ENCODE data around the gene MLPH.

MLPH gene

DNA sequence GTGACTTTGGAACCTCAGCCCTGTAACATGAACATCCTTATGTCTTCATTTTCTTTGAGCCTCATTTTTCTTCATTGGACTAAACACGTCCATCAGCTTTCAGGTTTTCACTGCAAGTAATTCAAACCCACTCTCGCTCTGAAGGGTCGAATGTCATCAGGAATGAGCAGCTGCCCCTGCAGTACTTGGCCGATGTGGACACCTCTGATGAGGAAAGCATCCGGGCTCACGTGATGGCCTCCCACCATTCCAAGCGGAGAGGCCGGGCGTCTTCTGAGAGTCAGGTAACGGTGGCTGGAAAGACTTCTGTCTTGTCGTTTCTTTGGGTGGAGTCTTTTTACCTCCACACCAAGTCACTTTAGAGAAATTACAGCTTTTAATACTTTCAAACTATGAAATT, 40.2 kb downstream of the MLPH start:
- DNase-seq: no peak

DNA sequence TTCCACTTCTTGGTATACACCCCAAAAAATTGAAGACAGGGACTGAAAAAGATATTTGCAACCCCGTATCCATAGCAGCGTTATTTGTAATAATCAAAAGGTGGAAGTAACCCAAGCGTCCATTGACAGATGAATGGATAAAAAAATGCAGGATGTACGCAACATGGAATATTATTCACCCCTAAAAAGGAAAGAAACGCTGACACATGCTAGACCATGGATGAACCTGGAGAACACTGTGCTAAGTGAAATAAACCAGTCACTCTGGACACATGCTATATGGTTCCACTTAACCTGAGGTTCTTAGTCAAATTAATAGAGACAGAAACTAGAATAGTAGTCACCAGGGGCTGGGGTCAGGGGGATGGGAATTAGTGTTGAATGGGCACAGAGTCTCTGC, 40.7 kb downstream of the MLPH start:
- no peak for DNase-seq

DNA sequence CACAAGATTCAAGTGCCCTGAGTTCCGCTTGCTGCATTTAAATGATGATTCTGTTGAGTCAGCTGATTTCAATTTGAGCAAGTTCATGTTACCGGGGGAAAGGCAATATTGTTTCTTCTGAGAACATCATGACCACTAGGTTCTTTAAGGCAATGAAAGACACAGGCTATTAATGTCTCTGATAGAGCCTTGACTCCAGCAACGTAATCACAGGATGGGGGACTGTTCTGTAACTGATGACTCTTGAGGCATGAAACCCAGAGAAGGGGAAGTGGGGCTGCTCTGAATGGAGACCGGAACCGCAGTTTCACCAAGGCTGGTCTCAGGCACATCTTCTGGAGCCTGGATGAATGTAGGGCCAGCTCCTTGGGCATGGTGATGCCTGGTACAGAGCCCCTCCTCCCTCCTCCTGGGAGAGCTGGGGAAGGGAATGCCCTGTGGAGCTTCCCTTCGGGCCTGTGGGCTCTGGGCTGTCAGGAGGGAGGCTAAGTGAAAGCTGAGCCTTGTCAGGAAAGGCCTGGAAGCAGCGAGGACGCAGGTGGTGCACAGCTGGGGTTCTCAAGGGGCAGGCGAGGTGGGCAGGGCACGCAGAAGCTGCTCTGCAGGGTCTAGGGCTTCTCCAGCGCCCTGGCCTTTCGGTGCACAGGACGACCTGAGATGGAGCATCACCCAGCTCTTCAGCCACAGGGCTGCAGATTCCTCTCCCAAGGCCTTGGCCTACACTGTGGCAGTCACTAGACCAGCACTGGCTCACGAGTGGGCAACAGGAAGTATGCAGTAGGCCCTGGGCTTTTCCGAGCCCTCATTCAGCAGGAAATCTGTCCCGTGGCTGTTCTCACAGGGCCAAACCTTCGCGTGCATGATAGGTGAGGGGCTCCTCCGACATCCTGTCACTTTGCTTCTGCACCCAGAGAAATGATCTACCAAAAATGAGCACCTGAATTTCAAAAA, 42.7 kb downstream of the MLPH start:
- DNase-seq: no peak

DNA sequence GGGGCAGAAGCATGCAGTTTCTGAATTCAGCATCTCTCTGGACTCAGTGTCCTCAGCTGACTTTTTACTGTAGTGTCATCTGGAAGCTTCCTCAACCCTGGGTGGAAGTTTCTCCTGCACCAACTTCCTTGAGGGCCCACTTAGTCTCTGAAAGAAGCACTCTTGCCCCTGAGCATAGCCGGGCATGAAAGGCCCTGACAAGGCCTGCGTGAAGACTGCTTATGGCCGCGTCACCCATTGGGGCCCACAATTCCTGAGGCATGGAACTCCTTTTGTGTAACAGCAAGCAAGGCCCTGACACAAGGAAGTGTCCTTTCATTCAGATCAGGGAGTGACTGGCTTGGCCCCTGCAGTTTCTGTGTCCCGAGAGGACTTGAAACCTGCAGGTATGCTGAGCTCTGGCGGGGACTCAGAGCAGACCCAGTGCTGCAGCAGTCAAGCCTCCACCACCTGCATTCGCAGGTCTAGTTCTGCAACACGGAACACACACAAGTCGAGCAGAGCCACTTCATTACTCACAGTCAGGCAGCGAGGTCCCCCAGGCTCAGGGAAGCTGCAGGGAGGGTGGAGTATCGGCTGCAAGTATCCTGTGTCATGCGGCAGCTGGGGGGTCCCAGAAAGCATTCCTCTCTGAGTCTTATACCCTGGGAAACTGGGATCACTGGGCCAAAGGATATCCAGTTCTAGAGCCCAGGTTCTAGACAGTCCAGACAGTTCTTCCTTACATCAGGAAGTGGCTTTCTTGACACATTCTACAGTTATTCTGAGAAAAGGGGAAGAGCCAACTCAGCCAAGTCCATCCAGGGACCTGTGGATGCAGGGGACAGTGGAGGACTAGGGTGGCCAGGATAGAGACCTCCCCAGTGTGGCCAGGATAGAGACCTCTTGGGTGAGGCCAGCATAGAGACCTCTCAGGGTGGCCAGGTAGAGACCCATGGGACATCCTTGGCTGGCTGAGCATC, 43.7 kb downstream of the MLPH start:
- no peak for DNase-seq

DNA sequence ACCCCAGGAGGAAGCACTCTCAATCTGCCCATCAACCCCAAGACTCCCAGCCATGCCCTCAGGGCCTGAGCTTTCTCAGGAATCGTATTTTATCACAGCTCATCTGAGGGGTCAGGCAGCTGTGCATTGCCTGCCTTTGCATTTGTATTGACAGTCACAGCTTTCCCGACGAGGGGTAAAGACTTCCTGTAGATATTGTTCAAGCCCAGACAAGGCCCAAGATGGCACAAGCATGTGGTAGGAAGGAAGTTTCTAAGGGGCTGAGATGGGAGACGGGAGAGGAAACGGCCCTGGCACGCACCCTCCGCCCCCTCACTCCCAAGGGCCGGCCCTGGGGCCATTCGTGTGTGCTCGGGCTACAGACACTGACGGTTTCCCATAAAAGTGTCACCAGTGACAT, 45.1 kb downstream of the MLPH start:
- DNase-seq: no peak

DNA sequence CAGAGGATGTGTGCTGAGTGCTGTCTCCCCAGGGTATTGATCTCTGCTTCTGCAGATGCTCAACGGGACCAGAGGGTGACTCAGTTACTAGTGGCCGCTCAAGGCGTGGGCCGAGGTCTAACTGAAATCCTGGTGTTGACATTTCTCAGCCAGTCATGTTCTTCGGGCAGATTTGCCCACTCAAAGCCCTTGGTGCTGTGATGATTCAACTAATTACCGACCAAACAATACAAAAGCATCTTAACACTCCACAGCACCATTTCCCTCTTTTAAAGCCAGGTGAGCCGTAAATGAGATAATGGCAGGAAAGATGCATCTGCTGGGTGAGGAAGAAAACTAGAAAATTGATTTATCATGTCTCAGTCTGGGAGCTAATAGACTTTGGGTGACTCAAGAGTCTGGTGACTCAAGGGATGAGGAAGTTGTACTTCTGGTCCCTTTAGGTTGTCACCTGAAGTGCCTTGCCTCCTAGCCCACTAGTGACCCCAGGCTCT, 46.7 kb downstream of the MLPH start:
- DNase-seq: no peak

DNA sequence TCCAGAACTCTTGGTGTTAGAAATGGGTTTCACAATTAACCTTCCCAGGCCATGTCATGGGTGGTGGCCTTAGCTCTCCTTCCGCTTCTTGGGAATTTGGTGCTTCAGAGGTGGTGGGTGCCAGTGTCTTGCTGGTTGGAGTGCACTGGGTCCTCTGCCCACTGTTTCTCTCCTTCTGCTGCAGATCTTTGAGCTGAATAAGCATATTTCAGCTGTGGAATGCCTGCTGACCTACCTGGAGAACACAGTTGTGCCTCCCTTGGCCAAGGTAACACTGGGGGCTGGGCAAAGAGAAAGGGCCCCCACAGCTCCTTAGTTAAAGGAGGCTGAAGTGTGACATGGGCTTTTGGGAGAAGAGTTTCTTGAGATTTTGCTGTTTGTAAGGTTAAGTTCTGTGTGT, 47.3 kb downstream of the MLPH start:
- DNase-seq: no peak

DNA sequence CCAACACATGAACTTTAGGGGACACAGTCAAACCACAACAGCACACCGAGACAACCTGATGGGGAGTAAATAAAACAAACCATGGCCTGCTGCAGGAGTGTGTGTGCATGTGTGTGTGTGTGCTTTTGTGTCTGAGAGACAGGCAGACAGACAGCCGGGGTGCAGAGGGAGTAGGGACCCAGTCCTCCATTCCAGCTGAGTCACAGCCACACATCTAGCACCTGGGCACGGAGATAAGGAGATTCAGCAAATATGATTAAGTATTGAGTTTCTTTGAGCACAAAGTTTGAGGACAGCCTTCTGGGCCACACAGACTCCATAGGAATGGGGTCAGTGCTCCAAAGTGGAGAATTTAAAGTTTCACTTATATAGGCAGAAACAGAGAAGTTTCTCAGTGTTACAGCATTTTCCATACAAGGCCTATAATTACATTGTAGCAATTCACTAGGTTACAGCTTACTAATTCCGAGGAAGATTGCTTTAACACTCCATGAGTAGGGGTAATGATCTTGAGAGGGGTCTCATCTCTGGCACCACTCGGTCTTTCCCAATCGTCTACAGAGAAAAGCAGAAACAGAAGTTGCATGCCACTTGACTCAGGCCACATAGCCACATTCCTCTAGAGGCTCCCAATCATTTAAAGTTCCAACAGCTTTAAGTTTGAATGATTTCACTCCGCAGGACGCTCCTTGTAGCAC, 48.5 kb downstream of the MLPH start:
- no peak for DNase-seq

DNA sequence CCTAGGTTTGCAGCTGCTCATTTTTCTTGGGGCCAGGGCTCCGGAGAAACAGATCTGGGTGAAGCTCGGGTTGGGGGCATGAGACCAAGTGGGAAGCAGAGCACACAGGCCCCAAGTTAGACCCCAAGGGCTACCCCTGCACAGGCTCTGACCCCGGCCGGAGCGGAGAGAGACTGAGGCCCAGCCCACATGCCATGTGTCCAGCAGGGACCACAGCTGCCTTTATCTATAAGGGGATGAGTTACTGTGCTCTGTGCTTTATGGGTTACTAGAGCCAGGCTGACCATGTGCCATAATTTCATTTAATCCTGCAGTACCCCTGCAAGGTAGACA, 49.0 kb downstream of the MLPH start:
- DNase-seq: no peak

DNA sequence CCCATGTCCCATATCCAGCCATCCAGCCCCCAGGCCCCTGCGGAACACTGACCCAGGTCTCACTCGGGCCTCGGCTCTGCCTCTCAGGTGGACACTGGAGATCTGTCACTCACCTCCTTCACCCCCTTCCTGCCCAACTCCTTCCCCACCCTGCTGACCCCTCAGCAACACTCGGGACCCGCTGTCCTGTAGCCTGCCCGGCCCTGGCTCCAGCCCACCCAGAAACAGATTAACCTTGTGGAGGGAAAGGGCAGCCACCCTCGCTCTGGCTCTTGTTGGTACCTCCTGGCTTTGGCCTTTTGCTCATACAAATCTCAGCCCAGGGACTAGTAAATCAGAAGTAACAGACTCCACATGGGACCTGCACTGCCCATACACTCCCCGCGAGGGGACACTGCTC, 49.6 kb downstream of the MLPH start:
- no peak for DNase-seq

DNA sequence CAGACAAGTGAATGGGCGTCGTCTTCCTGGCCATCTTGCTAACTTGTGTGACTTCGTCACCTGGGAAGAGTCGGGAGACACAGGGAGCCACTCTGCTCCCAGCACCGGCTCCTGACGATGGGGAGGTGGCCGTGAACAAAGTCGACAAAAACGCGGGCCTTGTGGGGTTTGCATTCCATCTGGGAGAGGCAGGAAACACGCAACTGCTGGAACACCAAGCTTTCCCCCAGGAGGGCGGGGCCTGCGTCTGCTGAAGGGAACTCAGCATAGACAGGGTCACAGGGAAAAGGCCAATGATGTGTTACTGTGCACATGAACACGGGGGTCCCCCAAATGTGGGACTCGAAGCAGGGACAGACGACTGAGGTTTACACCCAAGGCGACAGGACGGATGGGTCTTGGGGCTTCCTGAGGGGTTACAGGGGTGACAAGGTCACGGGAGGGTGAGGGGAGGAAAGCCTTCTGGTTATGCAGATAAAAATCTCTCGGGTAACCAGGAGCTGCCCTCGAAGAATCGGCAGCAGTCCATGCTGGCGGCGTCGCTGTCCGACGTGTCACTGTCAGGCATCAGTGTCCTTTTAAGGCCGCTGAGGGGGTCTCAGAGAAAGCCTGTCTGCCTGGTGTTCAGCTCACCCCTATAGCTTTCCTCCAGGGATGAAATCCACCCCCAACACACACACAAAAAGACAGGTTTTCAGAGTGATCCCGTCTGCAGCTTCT, 51.1 kb downstream of the MLPH start:
- DNase-seq: no peak

DNA sequence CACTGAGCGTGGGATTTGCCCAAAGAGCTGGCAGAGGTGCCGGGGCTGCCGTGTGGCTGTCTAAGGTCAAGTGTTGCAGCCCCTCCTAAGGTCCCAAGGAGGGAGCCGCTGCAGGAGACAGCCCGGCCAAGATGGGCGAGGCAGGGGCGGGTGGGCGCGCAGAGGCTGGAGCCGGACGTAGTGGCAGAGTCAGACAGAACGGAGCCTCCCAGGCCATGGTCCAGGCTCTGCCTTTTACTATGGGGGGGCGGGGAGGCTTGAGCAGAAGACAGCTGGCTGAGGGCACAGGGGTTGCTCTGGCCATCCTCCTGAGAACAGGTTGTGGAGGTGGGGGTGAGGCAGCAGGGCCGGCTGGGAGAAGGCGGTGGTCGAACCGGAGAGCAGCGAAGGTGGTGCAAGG, 51.9 kb downstream of the MLPH start:
- DNase-seq: no peak

DNA sequence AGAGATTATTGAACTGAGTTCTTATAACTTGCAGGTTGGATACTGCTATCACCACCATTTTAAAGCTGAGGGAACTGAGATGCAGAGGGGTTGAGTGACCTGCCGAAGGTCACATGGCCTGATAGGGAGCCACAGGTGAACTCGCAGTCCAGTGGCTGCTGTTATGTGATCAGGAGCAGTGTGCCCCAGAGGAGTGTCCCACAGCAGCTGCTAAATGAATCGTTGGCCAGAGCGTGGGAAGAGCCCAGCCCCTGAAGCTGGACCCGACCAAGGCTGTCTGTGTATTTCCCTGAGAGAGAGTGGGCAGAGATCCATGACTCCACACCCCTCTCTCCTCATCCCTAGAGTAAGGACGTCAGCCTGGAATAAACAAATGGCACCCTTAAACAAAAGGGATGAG, 52.6 kb downstream of the MLPH start:
- no peak for DNase-seq

DNA sequence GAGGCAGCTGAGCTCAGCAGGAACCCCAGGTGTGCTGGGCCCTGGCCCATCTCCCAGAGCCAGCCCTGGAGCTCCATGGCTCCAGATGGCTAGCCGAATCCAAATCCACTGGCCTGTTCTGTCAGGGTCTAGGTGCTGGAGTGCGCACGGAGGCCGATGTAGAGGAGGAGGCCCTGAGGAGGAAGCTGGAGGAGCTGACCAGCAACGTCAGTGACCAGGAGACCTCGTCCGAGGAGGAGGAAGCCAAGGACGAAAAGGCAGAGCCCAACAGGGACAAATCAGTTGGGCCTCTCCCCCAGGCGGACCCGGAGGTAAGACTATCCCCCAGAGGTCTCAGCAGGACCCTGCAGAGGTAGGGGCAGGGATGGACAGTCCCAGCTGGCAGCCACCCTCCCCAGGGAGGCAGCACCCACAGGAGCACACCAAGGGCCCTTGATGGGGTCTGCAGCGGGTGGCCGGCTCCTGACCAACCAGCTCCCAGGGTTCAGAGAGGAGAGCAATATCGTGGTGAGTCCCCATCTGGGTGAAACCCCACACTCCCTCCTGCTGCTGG, 53.2 kb downstream of the MLPH start:
- DNase-seq: no peak

DNA sequence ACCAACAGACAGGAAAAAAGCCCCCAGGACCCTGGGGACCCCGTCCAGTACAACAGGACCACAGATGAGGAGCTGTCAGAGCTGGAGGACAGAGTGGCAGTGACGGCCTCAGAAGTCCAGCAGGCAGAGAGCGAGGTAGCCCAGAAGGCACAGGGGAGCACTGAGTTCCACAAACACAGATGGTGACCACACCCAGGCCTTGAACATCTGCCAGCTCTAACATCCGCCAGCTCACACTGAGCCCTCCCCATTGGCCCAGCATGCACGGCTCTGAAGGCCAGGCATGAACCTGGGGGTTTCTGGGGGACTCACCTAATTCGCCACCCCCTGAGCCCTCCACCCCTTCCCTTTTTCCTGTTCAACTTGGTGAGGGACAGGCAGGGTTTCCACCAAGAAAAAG, 53.8 kb downstream of the MLPH start:
- no peak for DNase-seq

DNA sequence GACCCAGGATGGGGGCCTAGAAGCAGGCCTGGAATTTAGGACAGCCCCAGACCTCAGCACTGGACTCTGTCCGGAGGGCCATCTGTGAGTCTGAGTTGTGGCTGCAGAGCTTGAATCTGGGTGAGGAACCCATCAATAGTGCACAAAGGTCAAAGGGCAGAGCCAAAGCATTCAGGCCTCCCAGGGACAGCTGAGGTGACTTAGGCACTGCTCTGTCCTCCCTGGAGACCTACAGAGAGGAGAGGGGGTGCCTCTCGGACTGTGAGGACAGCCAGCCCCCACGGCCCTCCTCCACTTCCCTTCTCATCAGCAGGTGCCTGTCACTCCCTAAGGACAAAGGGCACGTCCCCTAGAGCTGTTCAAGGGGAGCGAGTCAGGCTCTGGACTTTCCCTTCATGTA, 54.2 kb downstream of the MLPH start:
- no peak for DNase-seq

DNA sequence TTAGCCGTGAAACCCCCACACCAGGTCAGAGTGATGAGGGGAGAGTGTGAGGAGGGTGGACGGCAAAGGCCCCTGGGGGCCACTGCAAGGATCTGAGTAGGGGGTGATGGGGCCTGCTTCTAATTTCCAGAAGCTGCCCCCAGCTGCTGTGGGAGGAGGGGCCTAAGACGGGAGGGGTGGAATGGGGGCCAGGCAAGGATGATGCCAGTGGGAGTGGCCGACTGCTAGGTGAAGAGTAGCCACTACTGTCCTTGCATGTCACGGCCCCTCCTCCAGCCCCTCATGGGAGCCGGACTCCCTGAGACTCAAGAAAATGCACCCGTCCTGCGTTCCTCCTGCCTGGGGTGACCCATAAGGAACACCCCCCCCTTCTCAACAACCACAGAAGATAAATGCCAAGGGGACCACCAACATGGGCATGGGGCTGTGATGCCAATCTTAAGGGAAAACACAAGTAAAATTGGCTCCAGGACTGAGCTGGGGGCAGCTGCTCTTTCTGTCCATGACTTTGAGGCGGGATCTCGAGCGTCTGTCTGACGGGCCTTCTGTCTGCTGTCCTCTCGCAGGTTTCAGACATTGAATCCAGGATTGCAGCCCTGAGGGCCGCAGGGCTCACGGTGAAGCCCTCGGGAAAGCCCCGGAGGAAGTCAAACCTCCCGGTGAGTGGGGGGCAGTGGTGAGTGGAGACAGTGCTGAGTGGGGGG, 55.1 kb downstream of the MLPH start:
- DNase-seq: no peak

DNA sequence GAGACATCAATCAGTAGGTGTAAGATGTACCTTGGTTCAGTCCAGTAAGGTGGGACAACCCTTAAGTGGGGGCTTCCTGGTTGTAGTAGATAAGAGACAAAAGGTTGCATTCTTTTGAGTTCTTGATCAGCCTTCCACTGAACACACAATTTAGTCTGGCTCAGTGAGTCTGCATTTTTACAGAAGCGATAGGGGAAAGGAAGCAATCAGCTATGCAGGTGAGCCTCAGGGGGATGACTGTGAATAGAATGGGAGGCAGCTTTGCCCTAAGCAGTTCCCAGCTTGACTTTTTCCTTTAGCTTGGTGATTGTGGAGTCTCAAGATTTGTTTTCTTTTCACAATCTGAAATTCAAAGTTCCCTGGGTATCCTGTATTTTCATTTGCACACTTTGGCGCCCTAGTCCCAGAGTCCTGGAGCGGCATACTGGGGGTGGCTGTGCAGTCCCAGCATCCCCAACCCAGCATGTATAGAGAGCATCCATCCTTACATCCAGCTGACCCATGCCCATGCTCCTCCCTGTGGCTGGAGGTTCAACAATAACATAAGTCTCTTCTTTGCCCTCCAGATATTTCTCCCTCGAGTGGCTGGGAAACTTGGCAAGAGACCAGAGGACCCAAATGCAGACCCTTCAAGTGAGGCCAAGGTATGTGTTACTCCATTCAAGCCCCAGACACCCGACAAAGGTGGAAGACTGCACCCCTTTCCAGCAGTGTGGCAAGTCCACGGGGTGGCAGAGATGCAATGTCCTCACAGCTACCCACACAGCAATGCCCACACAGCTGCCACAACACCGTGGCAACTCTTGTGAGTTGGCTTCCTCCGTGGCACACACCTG, 59.2 kb downstream of the MLPH start:
- DNase-seq: no peak

DNA sequence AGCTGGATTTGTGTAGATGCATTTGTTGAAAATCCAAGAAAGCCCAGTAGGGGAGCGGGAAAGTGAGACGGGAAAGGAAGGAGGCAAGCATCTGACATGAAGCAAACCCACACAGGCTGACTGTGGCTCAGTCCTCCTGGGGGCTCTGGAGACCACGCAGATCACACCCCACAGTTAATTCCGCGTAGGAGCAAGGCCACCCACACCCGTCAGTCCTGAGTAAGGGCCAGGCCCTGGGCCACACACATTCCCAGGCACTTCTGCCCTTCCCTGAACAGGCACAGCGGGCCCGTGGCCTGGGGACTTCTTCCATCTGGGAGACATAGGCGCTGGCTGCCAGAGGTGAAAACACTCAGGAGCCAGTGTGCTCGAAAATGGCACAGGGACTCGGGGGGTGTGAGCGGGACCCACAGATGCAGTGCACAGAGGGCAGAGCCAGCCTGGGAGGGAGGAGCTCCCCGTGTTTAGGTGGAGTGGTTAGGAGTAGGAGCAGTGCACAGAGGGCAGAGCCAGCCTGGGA, 59.9 kb downstream of the MLPH start:
- no peak for DNase-seq

DNA sequence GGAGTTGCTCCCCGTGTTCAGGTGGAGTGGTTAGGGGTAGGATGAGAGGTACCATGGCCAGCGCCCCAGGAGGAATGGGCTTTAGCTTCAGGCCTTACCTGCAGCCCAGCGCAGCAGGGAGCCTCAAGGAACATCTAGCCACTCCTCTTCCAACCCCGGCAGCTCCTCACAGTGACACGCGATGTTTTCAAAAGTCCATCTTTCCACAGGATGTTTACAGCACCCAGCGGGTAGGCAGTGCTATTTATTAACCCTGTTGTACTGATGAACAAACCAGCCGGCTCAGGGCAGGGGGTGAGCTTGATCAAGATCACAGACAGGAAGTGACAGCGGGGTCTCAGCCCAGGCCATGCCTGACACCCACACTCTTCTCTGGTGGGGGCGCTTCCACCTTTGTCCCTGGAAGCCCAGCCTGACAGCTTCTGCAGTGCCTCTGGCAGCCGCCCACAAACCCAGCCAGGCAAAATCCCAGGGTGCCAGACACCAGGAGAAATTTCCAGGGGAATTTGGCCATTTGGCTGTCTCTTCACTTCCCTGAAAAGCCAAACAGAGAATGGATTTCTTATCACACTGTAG, 60.9 kb downstream of the MLPH start:
- DNase-seq: no peak
